Keratinocyte (primary cell): ENCODE results near the gene GTF3C1. TPM values are rescaled to one million over a fixed set of nuclear protein-coding genes. Genes with fewer than 3 reads are reported as not detected.

Experiments used
- DNase-seq: peaks from one replicate; pipeline ENCODE4 v3.0.0-alpha.2; 2011; ENCODE audit warnings: low read depth, missing footprints, low spot score
- FAIRE-seq: peaks from 2 replicates; lab custom pipeline; 2011; peaks lifted over from hg19 to GRCh38; lab: Jason Lieb, UNC
- H2AFZ ChIP-seq: 2 replicates; pipeline ENCODE4 v1.6.0; 2012; ENCODE audit warnings: low read length, control low read depth, inconsistent platforms; ENCODE audit not compliant: control insufficient read depth
- H3K27ac ChIP-seq: 2 replicates; pipeline ENCODE4 v1.5.1; 2011; ENCODE audit warnings: low read length; ENCODE audit not compliant: control insufficient read depth, insufficient read depth
- H3K27me3 ChIP-seq: 3 replicates; pipeline ENCODE4 v1.6.0; 2011; ENCODE audit warnings: low read length; ENCODE audit not compliant: control insufficient read depth, insufficient read depth; ENCODE audit errors: extremely low read depth
- H3K36me3 ChIP-seq, 2 experiments: 2 replicates in 1 of 2; 3 replicates in 1 of 2; pipeline ENCODE4 v1.5.1; 2011; ENCODE audit warnings: low read length in 2 of 2, mild to moderate bottlenecking in 1 of 2; ENCODE audit not compliant: control insufficient read depth in 2 of 2, insufficient read depth in 2 of 2; ENCODE audit errors: extremely low read depth in 1 of 2
- H3K4me1 ChIP-seq: 3 replicates; pipeline ENCODE4 v1.5.1; 2011; ENCODE audit warnings: low read length; ENCODE audit not compliant: control insufficient read depth, insufficient read depth; ENCODE audit errors: extremely low read depth
- H3K4me2 ChIP-seq: 3 replicates; pipeline ENCODE4 v1.6.0; 2011; ENCODE audit warnings: low read depth, low read length; ENCODE audit not compliant: control insufficient read depth, insufficient read depth; ENCODE audit errors: extremely low read depth
- H3K4me3 ChIP-seq, 3 experiments: fragments of 200-600 bp in 1 of 3; sonication (generic) in 1 of 3; 2 replicates in 2 of 3; 3 replicates in 1 of 3; pipeline ENCODE4 v1.5.1; 2011 to 2016; ENCODE audit warnings: low read length in 3 of 3, mild to moderate bottlenecking in 3 of 3, control low read depth in 2 of 3, inconsistent platforms in 1 of 3, low read depth in 1 of 3, mixed read lengths in 1 of 3, mixed run types in 1 of 3, moderate library complexity in 1 of 3; ENCODE audit not compliant: control insufficient read depth in 2 of 3, insufficient read depth in 2 of 3; ENCODE audit errors: extremely low read depth in 1 of 3
- H3K79me2 ChIP-seq: 2 replicates; pipeline ENCODE4 v1.6.0; 2012; ENCODE audit warnings: low read length; ENCODE audit not compliant: control insufficient read depth, insufficient read depth
- H3K9ac ChIP-seq: 3 replicates; pipeline ENCODE4 v1.6.0; 2011; ENCODE audit warnings: low read length; ENCODE audit not compliant: control insufficient read depth, insufficient read depth; ENCODE audit errors: extremely low read depth
- H3K9me1 ChIP-seq: 3 replicates; pipeline ENCODE4 v1.6.0; 2011; ENCODE audit warnings: low read length; ENCODE audit not compliant: control insufficient read depth, insufficient read depth; ENCODE audit errors: extremely low read depth
- H3K9me3 ChIP-seq: 2 replicates; pipeline ENCODE4 v1.5.1; 2012; ENCODE audit warnings: low read depth, low read length; ENCODE audit not compliant: control insufficient read depth
- H4K20me1 ChIP-seq: 3 replicates; pipeline ENCODE4 v1.6.0; 2011; ENCODE audit warnings: low read length; ENCODE audit not compliant: control insufficient read depth, insufficient read depth; ENCODE audit errors: extremely low read depth
- CTCF ChIP-seq, 3 experiments: IDR thresholded peaks in 1 of 3; conservative IDR thresholded peaks in 1 of 3; optimal IDR thresholded peaks in 1 of 3; 2 replicates in 2 of 3; 3 replicates in 1 of 3; pipeline versions ENCODE3 to v1.5.1; 2011; ENCODE audit warnings: low read length in 3 of 3, mild to moderate bottlenecking in 3 of 3, moderate library complexity in 2 of 3, control low read depth in 1 of 3, inconsistent platforms in 1 of 3; ENCODE audit not compliant: insufficient read depth in 2 of 3; ENCODE audit errors: extremely low read depth in 1 of 3
- EZH2 ChIP-seq: IDR thresholded peaks from one replicate; pipeline ENCODE4 v1.6.1; 2012; ENCODE audit warnings: inconsistent platforms, mild to moderate bottlenecking, low read length, moderate library complexity
- dilution Hi-C: fragments of 300-500 bp; cut with MboI; formaldehyde crosslinking; loops from one replicate; pipeline ENCODE4 v1.7.0; 2020; ENCODE audit warnings: low sequenced_read_pairs; ENCODE audit not compliant: extremely low pct_ligation_motif_present
- polyA plus RNA-seq, 5 experiments: library from polyadenylated mRNA; depleted of rRNA in 3 of 5; stranded (reverse) in 3 of 5; stranded (forward) in 1 of 5; unstranded in 1 of 5; fragments of >200 nt; gene quantifications; 1 replicate in 1 of 5; 2 replicates in 3 of 5; 3 replicates in 1 of 5; pipeline versions ENCODE4 v1.2.1 to v1.2.3, GENCODE V29; 2011 to 2012; ENCODE audit warnings: missing spikeins in 2 of 5, low read depth in 1 of 5, low replicate concordance in 1 of 5

Gene GTF3C1
- polyA plus RNA-seq, 1 donor (not counting 4 experiments of a cell fraction or from before 2014, with no cell fraction given): 23.5 TPM

GRCh38 chr16:27475561-27475960 lies 74.2 kb downstream of the GTF3C1 start:
- Histone ChIP-seq H3K27ac (no peak overlapping the region), H3K9me3 (no peaks in the 10 kb centered on the region), H3K9ac (no peak overlapping the region), H3K4me2 (no peak overlapping the region), H2AFZ (no peak overlapping the region), H3K36me3 (peaks cover 27 to 31% of the 10 kb centered on the region in 2 experiments), H4K20me1 (no peaks in the 10 kb centered on the region), H3K4me3 (no peak overlapping the region), H3K27me3 (no peaks in the 10 kb centered on the region), H3K9me1 (no peaks in the 10 kb centered on the region), H3K79me2 (no peaks in the 10 kb centered on the region), H3K4me1 (peaks cover 8% of the 10 kb centered on the region)
- dilution Hi-C loops: no loop called here
- TF ChIP-seq CTCF (optimal IDR thresholded peaks at IDR 0.05 in 1 of 3, IDR thresholded peaks at IDR 0.05 in 1 of 3, conservative IDR thresholded peaks at IDR 0.05 in 1 of 3; ENCODE audit: extremely low read depth in 1 of 3, insufficient read depth in 2 of 3, low read length in 3 of 3) (no peak), EZH2 (no peak)
- no peak for FAIRE-seq
- DNase-seq: no peak

GRCh38 chr16:27474921-27475320 lies 74.8 kb downstream of the GTF3C1 start:
- DNase-seq (no peak), FAIRE-seq (no peak)
- no peaks in the 10 kb centered on the region for H3K27me3 ChIP-seq
- H3K4me1 ChIP-seq: peaks cover 8% of the 10 kb centered on the region
- no peaks in the 10 kb centered on the region for H3K9me1 ChIP-seq
- H2AFZ ChIP-seq: no peak overlapping the region
- peaks cover 29 to 38% of the 10 kb centered on the region in 2 experiments for H3K36me3 ChIP-seq
- dilution Hi-C loops: no loop called here
- H4K20me1 ChIP-seq: peaks cover under 1% of the 10 kb centered on the region
- no peaks in the 10 kb centered on the region for H3K79me2 ChIP-seq
- no peaks in the 10 kb centered on the region for H3K9me3 ChIP-seq
- no peak for TF ChIP-seq CTCF (optimal IDR thresholded peaks at IDR 0.05 in 1 of 3, IDR thresholded peaks at IDR 0.05 in 1 of 3, conservative IDR thresholded peaks at IDR 0.05 in 1 of 3; ENCODE audit: extremely low read depth in 1 of 3, insufficient read depth in 2 of 3, low read length in 3 of 3)
- TF ChIP-seq EZH2: no peak
- H3K9ac ChIP-seq: no peak overlapping the region
- no peak overlapping the region for H3K4me2 ChIP-seq
- no peak overlapping the region for H3K27ac ChIP-seq
- H3K4me3 ChIP-seq: no peak overlapping the region
